HepG2 (cell line): Measurements from ENCODE around the gene IL3. TPM values are rescaled to one million over a fixed set of nuclear protein-coding genes. Genes with fewer than 3 reads are reported as not detected.

Source experiments
- ATAC-seq: fragments of 200-7000 bp; cut with Tn5 transposase; 3 replicates; pipeline ENCODE4 v1.9.1; 2020; ENCODE audit warnings: mild to moderate bottlenecking, moderate library complexity
- BruUV-seq: library from RNA; stranded (reverse); fragments of 400-500 nt; replicated peaks from 2 replicates; lab custom pipeline; 2021; lab: Mats Ljungman, UMichigan
- CTCF ChIA-PET: fragments of 300-600 bp; formaldehyde crosslinking; extraction: SDS; loops from one replicate; lab custom pipeline; 2021; ENCODE audit warnings: low total read pairs, inconsistent platforms, low intra/inter-chr PET ratio; lab: Yijun Ruan, JAX
- POLR2A ChIA-PET: fragments of 350-600 bp; sonication (Branson Sonifier 250); formaldehyde crosslinking; loops from one replicate; lab custom pipeline; 2020; ENCODE audit warnings: antibody characterized with exemption, inconsistent platforms; lab: Yijun Ruan, JAX
- DNase-seq: peaks from one replicate; pipeline ENCODE4 v3.0.0-alpha.2; 2015; ENCODE audit warnings: low spot score
- FAIRE-seq: peaks from 3 replicates; lab custom pipeline; 2011; peaks lifted over from hg19 to GRCh38; lab: Jason Lieb, UNC
- H2AFZ ChIP-seq: one replicate; pipeline ENCODE4 v1.6.1; 2011; ENCODE audit warnings: low read length, inconsistent platforms
- H3K27ac ChIP-seq: fragments of 300-600 bp; 3 replicates; pipeline ENCODE4 v1.8.0; 2011; ENCODE audit warnings: mixed run types, mild to moderate bottlenecking, mixed read lengths, low read length, inconsistent platforms; ENCODE audit not compliant: insufficient read depth; ENCODE audit errors: extremely low read length
- H3K27me3 ChIP-seq, 2 experiments: fragments of 200-600 bp in 1 of 2; 2 replicates in 1 of 2; 3 replicates in 1 of 2; pipeline versions ENCODE4 v1.6.0 to v1.8.0; 2011; ENCODE audit warnings: low read length in 2 of 2, mild to moderate bottlenecking in 2 of 2, moderate library complexity in 2 of 2, inconsistent platforms in 1 of 2; ENCODE audit not compliant: insufficient read depth in 2 of 2, control insufficient read depth in 1 of 2
- H3K36me3 ChIP-seq, 2 experiments: fragments of 200-600 bp in 1 of 2; replicated peaks in 1 of 2; 2 replicates in 1 of 2; 3 replicates in 1 of 2; pipeline versions ENCODE4 v1.5.1 to v1.8.0; 2011; ENCODE audit warnings: low read length in 2 of 2, inconsistent platforms in 1 of 2; ENCODE audit not compliant: insufficient read depth in 2 of 2, control insufficient read depth in 1 of 2
- H3K4me1 ChIP-seq: 2 replicates; pipeline ENCODE4 v1.5.1; 2012; ENCODE audit warnings: low read length, inconsistent platforms; ENCODE audit not compliant: insufficient read depth
- H3K4me2 ChIP-seq: 2 replicates; pipeline ENCODE4 v1.6.0; 2011; ENCODE audit warnings: low read depth, low read length, inconsistent platforms
- H3K4me3 ChIP-seq, 3 experiments: fragments of 200-600 bp in 1 of 3; sonication (generic), shearing (Covaris generic) in 1 of 3; replicated peaks in 1 of 3; 2 replicates each; pipeline ENCODE4 v1.5.1; 2011 to 2016; ENCODE audit warnings: low read length in 3 of 3, inconsistent platforms in 2 of 3, low read depth in 2 of 3, mild to moderate bottlenecking in 2 of 3, control low read depth in 1 of 3, mixed read lengths in 1 of 3; ENCODE audit not compliant: insufficient read depth in 1 of 3
- H3K79me2 ChIP-seq: one replicate; pipeline ENCODE4 v1.6.1; 2011; ENCODE audit warnings: low read length, inconsistent platforms; ENCODE audit not compliant: insufficient read depth
- H3K9ac ChIP-seq: 2 replicates; pipeline ENCODE4 v1.6.0; 2011; ENCODE audit warnings: mild to moderate bottlenecking, low read depth, low read length, inconsistent platforms; ENCODE audit not compliant: insufficient read depth
- H3K9me3 ChIP-seq: 2 replicates; pipeline ENCODE4 v1.5.1; 2012; ENCODE audit warnings: mild to moderate bottlenecking, low read length
- H4K20me1 ChIP-seq: 2 replicates; pipeline ENCODE4 v1.6.0; 2011; ENCODE audit warnings: inconsistent platforms, mild to moderate bottlenecking, low read length, moderate library complexity; ENCODE audit not compliant: insufficient read depth
- GATAD2A ChIP-seq: IDR thresholded peaks from 2 replicates; pipeline ENCODE4 v1.6.1; 2016
- MEF2D ChIP-seq: sonication (generic); formaldehyde crosslinking; IDR thresholded peaks from 2 replicates; pipeline ENCODE4 v1.5.1; 2020; ENCODE audit warnings: mild to moderate bottlenecking, missing genetic modification reagents
- SALL2 ChIP-seq: sonication (generic); formaldehyde crosslinking; IDR thresholded peaks from 2 replicates; pipeline ENCODE4 v1.8.1; 2023; ENCODE audit warnings: mild to moderate bottlenecking, missing genetic modification reagents, inconsistent platforms
- SNRNP70 ChIP-seq: fragments of 200-400 bp; formaldehyde crosslinking; IDR thresholded peaks from 2 replicates; pipeline ENCODE4 v1.6.1; 2017; ENCODE audit warnings: mild to moderate bottlenecking, low read depth, low read length, moderate library complexity
- SOX6 ChIP-seq, 2 experiments: fragments of 450-650 bp in 1 of 2; sonication (generic) in 1 of 2; formaldehyde crosslinking in 1 of 2; IDR thresholded peaks; 2 replicates each; pipeline versions ENCODE4 v1.4.0 to v1.6.1; 2017 to 2020; ENCODE audit warnings: antibody characterized with exemption in 1 of 2, mild to moderate bottlenecking in 1 of 2, missing genetic modification reagents in 1 of 2
- ZMAT3 ChIP-seq: sonication (generic); formaldehyde crosslinking; conservative IDR thresholded peaks from 2 replicates; pipeline ENCODE4 v1.7.0; 2021; ENCODE audit warnings: missing genetic modification reagents
- ZNF143 ChIP-seq: sonication (generic); formaldehyde crosslinking; IDR thresholded peaks from 2 replicates; pipeline ENCODE4 v1.4.0; 2020; ENCODE audit warnings: missing genetic modification reagents
- ZNF256 ChIP-seq: sonication (generic); formaldehyde crosslinking; conservative IDR thresholded peaks from 2 replicates; pipeline ENCODE4 v1.4.0; 2020; ENCODE audit warnings: missing genetic modification reagents
- ZNF354B ChIP-seq: sonication (generic); formaldehyde crosslinking; IDR thresholded peaks from 2 replicates; pipeline ENCODE4 v1.8.0; 2022; ENCODE audit warnings: mild to moderate bottlenecking, missing genetic modification reagents
- ZNF552 ChIP-seq: sonication (generic); formaldehyde crosslinking; IDR thresholded peaks from 2 replicates; pipeline ENCODE4 v1.9.0; 2022; ENCODE audit warnings: missing genetic modification reagents, mild to moderate bottlenecking, borderline replicate concordance
- ZZZ3 ChIP-seq: sonication (generic); formaldehyde crosslinking; IDR thresholded peaks from 2 replicates; pipeline ENCODE4 v1.4.0; 2020; ENCODE audit warnings: missing genetic modification reagents, mild to moderate bottlenecking, borderline replicate concordance
- WGBS: methylation state at CpG from one replicate; pipeline ENCODE4 v1.1.6; 2017; ENCODE audit warnings: low lambda C conversion rate; 5-methylcytosine and 5-hydroxymethylcytosine counted together
- in situ Hi-C: cut with HindIII; loops from 2 replicates; pipeline ENCODE4 v1.10.0; 2017; ENCODE audit warnings: low pct_unique_long_range_greater_than_20kb; ENCODE audit not compliant: extremely low pct_ligation_motif_present
- intact Hi-C: fragments of 100-400 bp; cut with micrococcal nuclease; formaldehyde crosslinking; loops from one replicate; pipeline ENCODE4 v1.10.0; 2022; ENCODE audit not compliant: unreplicated experiment
- polyA plus RNA-seq, 8 experiments: library from polyadenylated mRNA; depleted of rRNA in 3 of 8; stranded (reverse) in 7 of 8; unstranded in 1 of 8; fragments of >200 nt; fragmentation: Illumina TruSeq in 4 of 8; extraction: Trizol in 4 of 8; gene quantifications; 2 replicates each; pipeline versions ENCODE4 v1.2.1 to v1.2.3, GENCODE V29; 2011 to 2016; ENCODE audit warnings: low read depth in 4 of 8, missing spikeins in 1 of 8, mixed read lengths in 1 of 8; ENCODE audit not compliant: insufficient read depth in 1 of 8
- total RNA-seq, 5 experiments: library from RNA; depleted of rRNA; stranded (reverse); fragments of >200 nt; fragmentation: Illumina TruSeq; extraction: Trizol; gene quantifications; 2 replicates each; pipeline ENCODE4 v1.2.3, GENCODE V29; 2016; ENCODE audit warnings: low read depth in 1 of 5
- TF ChIP-seq, protein P1 (sequence below): sonication (generic); formaldehyde crosslinking; IDR thresholded peaks from 2 replicates; pipeline ENCODE4 v1.4.0; 2020; ENCODE audit warnings: missing genetic modification reagents, borderline replicate concordance
- TF ChIP-seq, protein P2 (sequence below): sonication (generic); formaldehyde crosslinking; IDR thresholded peaks from 2 replicates; pipeline ENCODE4; 2020; ENCODE audit warnings: missing genetic modification reagents, mild to moderate bottlenecking, borderline replicate concordance
- TF ChIP-seq, protein P3 (sequence below): sonication (generic); formaldehyde crosslinking; IDR thresholded peaks from 2 replicates; pipeline ENCODE4 v1.4.0; 2020; ENCODE audit warnings: missing genetic modification reagents
- TF ChIP-seq, protein P4 (sequence below): sonication (generic); formaldehyde crosslinking; IDR thresholded peaks from 2 replicates; pipeline ENCODE4 v1.5.0; 2020; ENCODE audit warnings: mild to moderate bottlenecking, missing genetic modification reagents

IL3 gene
- total and polyA plus RNA-seq, 2 of the 13 experiments (the other 11 are each of a cell fraction or from before 2014, with no cell fraction given): not detected

DNA sequence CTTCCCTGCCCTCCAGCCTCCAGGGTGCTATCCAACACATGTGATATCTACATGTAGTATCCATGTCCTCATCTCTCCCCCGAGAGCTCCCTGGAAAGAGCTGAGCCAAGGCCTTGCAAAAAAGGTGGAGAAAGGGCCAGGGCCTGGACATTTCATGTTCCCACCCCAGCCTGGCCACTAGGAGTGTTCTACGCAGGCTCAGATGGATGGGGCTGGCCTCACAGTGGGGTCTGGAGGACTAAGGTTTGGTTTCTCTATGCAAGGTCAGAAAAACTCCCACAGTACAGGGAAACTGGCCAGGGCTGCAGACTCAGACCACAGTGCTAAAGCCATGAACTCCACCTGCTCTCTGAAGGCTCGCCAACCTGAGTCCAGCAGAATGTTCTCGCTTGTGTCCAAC, 11.6 kb downstream of the IL3 start:
- no peaks in the 10 kb centered on the region for H3K36me3 ChIP-seq
- no peak overlapping the region for H2AFZ ChIP-seq
- intact Hi-C loops: loop anchor here (1.0 kb wide), 1 partner anchor 22 kb away; no protein-coding TSS in a partner anchor
- no peak overlapping the region for H3K4me2 ChIP-seq
- no peak overlapping the region for H3K4me3 ChIP-seq
- ChIA-PET CTCF (no interaction called here), POLR2A (no interaction called here)
- no peak overlapping the region for H3K27ac ChIP-seq
- 46% methylated on average over 4 of the region's 4 CpGs for WGBS
- H4K20me1 ChIP-seq: no peaks in the 10 kb centered on the region
- FAIRE-seq (no peak), ATAC-seq (peak; percentile 30), DNase-seq (no peak)
- no peaks in the 10 kb centered on the region for H3K9me3 ChIP-seq
- H3K9ac ChIP-seq: no peak overlapping the region
- no peaks in the 10 kb centered on the region for H3K79me2 ChIP-seq
- H3K4me1 ChIP-seq: peaks cover 36% of the 10 kb centered on the region
- no TSS peak for BruUV-seq
- peaks cover 7 to 52% of the 10 kb centered on the region in 2 experiments; a peak in 3 of 5 replicates for H3K27me3 ChIP-seq
- in situ Hi-C loops: no loop called here
- TF ChIP-seq, protein P1, sequence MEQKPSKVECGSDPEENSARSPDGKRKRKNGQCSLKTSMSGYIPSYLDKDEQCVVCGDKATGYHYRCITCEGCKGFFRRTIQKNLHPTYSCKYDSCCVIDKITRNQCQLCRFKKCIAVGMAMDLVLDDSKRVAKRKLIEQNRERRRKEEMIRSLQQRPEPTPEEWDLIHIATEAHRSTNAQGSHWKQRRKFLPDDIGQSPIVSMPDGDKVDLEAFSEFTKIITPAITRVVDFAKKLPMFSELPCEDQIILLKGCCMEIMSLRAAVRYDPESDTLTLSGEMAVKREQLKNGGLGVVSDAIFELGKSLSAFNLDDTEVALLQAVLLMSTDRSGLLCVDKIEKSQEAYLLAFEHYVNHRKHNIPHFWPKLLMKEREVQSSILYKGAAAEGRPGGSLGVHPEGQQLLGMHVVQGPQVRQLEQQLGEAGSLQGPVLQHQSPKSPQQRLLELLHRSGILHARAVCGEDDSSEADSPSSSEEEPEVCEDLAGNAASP: no peak
- TF ChIP-seq SOX6 (IDR thresholded peaks at IDR 0.05) (no peak), SOX6 (CRISPR knock-in tag; IDR thresholded peaks at IDR 0.05) (no peak), ZMAT3 (CRISPR knock-in tag) (no peak), ZZZ3 (CRISPR knock-in tag) (no peak), ZNF354B (CRISPR knock-in tag) (no peak), ZNF552 (CRISPR knock-in tag) (no peak), SALL2 (no peak), ZNF256 (no peak), MEF2D (CRISPR knock-in tag) (no peak), SNRNP70 (no peak), GATAD2A (no peak), ZNF143 (CRISPR knock-in tag) (no peak)
- TF ChIP-seq, protein P2, sequence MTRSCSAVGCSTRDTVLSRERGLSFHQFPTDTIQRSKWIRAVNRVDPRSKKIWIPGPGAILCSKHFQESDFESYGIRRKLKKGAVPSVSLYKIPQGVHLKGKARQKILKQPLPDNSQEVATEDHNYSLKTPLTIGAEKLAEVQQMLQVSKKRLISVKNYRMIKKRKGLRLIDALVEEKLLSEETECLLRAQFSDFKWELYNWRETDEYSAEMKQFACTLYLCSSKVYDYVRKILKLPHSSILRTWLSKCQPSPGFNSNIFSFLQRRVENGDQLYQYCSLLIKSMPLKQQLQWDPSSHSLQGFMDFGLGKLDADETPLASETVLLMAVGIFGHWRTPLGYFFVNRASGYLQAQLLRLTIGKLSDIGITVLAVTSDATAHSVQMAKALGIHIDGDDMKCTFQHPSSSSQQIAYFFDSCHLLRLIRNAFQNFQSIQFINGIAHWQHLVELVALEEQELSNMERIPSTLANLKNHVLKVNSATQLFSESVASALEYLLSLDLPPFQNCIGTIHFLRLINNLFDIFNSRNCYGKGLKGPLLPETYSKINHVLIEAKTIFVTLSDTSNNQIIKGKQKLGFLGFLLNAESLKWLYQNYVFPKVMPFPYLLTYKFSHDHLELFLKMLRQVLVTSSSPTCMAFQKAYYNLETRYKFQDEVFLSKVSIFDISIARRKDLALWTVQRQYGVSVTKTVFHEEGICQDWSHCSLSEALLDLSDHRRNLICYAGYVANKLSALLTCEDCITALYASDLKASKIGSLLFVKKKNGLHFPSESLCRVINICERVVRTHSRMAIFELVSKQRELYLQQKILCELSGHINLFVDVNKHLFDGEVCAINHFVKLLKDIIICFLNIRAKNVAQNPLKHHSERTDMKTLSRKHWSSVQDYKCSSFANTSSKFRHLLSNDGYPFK (CRISPR knock-in tag): no peak
- TF ChIP-seq, protein P3, sequence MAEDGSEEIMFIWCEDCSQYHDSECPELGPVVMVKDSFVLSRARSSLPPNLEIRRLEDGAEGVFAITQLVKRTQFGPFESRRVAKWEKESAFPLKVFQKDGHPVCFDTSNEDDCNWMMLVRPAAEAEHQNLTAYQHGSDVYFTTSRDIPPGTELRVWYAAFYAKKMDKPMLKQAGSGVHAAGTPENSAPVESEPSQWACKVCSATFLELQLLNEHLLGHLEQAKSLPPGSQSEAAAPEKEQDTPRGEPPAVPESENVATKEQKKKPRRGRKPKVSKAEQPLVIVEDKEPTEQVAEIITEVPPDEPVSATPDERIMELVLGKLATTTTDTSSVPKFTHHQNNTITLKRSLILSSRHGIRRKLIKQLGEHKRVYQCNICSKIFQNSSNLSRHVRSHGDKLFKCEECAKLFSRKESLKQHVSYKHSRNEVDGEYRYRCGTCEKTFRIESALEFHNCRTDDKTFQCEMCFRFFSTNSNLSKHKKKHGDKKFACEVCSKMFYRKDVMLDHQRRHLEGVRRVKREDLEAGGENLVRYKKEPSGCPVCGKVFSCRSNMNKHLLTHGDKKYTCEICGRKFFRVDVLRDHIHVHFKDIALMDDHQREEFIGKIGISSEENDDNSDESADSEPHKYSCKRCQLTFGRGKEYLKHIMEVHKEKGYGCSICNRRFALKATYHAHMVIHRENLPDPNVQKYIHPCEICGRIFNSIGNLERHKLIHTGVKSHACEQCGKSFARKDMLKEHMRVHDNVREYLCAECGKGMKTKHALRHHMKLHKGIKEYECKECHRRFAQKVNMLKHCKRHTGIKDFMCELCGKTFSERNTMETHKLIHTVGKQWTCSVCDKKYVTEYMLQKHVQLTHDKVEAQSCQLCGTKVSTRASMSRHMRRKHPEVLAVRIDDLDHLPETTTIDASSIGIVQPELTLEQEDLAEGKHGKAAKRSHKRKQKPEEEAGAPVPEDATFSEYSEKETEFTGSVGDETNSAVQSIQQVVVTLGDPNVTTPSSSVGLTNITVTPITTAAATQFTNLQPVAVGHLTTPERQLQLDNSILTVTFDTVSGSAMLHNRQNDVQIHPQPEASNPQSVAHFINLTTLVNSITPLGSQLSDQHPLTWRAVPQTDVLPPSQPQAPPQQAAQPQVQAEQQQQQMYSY (CRISPR knock-in tag): no peak
- TF ChIP-seq, protein P4, sequence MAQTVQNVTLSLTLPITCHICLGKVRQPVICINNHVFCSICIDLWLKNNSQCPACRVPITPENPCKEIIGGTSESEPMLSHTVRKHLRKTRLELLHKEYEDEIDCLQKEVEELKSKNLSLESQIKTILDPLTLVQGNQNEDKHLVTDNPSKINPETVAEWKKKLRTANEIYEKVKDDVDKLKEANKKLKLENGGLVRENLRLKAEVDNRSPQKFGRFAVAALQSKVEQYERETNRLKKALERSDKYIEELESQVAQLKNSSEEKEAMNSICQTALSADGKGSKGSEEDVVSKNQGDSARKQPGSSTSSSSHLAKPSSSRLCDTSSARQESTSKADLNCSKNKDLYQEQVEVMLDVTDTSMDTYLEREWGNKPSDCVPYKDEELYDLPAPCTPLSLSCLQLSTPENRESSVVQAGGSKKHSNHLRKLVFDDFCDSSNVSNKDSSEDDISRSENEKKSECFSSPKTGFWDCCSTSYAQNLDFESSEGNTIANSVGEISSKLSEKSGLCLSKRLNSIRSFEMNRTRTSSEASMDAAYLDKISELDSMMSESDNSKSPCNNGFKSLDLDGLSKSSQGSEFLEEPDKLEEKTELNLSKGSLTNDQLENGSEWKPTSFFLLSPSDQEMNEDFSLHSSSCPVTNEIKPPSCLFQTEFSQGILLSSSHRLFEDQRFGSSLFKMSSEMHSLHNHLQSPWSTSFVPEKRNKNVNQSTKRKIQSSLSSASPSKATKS (CRISPR knock-in tag): no peak
